Measurements from ENCODE around the gene ZBTB49.

ZBTB49 gene

DNA sequence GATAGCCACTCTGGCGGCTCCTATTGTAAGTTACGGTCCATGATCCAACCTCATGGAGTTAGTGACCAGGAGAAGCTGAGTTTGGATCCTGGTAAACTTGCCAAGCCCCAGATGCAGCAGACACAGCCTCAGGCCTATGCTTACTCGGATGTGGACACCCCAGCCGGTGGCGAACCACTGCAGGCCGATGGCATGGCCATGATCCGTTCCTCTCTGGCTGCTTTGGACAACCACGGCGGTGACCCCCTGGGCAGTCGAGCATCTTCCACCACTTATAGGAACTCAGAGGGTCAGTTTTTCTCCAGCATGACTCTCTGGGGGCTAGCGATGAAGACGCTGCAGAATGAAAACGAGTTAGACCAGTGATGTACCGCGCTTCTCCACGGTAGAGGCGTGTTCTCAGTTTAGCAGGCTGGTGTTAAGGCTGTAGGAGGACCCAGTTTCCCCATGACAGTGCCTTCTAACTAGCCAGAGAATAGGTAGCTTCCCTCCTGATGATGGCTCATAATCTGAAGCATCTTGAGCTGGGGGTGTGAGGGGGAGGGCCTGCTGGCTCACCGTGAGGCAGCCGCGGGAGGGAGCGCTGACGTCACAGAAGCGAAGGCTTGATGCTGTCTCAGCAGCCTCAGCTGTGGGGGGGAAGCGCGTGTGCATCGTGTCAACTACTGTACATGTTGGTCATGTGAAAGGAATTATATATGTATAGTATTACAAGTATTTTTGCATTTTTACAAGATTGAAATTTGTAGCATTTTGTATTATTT, 31.1 kb downstream of the ZBTB49 start:
- no peak for TF ChIP-seq PAX5 (IDR thresholded peaks at IDR 0.05; ENCODE audit: insufficient read depth, low read length, severe bottlenecking)
- FAIRE-seq (no peak), DNase-seq (ENCODE audit: insufficient read length, low spot score) (no peak)

DNA sequence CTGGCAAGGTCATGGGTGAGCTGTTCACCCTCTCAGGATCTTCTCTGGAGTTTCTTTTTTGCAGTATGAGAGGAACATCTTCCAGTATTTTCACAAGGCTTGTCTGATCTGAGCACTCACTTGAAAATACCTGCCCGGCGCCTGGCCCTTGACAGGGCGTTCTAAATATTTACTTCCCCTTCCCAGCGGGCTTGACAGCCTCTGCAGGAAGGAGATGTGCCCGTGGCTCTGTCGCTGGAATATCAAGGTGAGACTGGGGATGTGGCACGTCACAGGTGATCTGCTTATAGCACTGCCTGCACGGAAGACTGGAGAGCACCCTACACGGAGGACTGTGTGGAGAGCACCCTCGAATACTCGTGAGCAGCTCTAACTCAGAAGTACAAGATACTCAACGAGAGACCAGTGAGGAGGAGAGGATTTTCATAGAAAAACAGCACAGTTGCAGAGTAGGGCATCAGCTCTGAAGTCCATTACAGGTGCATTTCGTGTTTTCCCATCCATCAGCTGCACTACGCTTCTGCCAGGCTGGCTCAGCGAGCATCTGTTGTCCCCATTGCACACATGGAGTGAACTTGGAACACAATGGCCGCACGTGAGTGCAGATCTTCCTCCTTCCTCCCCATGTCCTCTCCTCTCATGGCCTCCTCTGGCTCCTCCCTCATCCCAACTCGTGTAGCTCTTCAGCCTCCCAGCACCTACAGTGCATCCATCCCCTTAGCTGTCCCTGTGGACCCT, 32.1 kb downstream of the ZBTB49 start:
- FAIRE-seq (no peak), DNase-seq (ENCODE audit: insufficient read length, low spot score) (no peak)
- TF ChIP-seq SPI1 (IDR thresholded peaks at IDR 0.05; ENCODE audit: low read depth, low read length): no peak
- no peak for TF ChIP-seq TAF1 (IDR thresholded peaks at IDR 0.05; ENCODE audit: low read depth, low read length)
- TF ChIP-seq PAX5 (IDR thresholded peaks at IDR 0.05; ENCODE audit: insufficient read depth, low read length, severe bottlenecking): no peak
- no peak for TF ChIP-seq POLR2A (IDR thresholded peaks at IDR 0.05; ENCODE audit: low read depth, low read length)
- no peak for TF ChIP-seq POU2F2 (IDR thresholded peaks at IDR 0.05; ENCODE audit: low read depth, low read length)
- no peak for TF ChIP-seq POLR2AphosphoS5 (IDR thresholded peaks at IDR 0.05; ENCODE audit: low read depth, low read length)

DNA sequence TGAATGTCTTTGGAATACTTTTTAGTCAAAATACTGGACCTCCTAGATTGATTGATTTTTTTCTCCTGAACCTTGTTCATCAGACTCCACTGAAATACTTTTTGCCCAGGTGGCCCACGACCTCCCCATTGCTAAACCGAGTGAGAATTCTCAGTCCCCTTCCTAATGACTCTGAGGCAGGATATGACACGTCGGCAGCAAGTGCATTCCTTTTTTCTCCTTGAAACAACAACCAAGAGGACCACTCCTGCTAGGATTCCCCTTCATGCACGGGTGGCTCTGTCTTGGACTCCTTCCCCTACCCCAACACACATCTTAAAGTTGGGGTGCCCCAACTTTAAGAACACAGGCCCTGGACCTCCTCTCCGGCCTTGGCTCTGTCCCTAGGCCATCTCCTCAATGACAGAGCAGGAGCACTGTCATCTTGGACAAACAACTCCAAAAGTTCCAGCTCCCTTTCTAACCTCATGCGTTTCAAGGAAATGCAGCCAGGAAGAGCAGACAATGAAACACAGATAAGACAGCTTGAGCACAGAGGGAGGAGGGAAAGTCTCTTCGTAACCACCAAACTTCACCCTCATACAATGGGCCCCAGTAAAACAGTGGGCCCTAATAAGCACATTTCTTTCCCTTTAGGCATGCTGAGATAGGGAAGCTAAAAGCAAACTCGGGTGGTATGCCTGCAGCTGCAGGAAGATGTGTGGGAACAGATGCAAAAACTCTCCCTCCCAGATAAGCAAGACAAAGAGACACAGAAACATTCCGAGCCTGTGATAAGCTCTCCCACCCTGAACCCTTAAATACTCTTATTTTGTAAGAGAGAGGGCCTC, 33.9 kb downstream of the ZBTB49 start:
- no peak for TF ChIP-seq SPI1 (IDR thresholded peaks at IDR 0.05; ENCODE audit: low read depth, low read length)
- DNase-seq (ENCODE audit: insufficient read length, low spot score): no peak
- no peak for FAIRE-seq

DNA sequence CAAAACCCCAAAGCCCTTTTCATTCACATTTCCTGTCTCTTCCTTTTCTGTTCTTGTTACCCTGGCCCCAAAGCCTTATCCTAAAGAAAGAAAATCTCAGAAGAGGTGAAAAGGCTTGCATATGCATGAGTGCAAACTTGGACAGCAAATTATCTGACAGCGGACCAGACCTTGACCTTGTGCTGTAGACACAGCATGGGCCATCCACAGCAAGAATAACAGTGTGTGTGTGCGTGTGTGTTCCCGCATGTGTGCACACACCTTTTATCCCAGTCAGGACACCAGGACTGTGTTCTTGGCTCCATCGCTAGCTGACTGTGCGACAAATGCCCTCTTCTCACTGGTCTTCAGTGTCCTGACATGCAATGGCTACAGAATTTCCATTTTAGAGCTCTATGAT, 35.3 kb downstream of the ZBTB49 start:
- no peak for TF ChIP-seq POLR2AphosphoS5 (IDR thresholded peaks at IDR 0.05; ENCODE audit: low read depth, low read length)
- no peak for TF ChIP-seq TAF1 (IDR thresholded peaks at IDR 0.05; ENCODE audit: low read depth, low read length)
- TF ChIP-seq SPI1 (IDR thresholded peaks at IDR 0.05; ENCODE audit: low read depth, low read length): no peak
- no peak for TF ChIP-seq POLR2A (IDR thresholded peaks at IDR 0.05; ENCODE audit: low read depth, low read length)
- no peak for TF ChIP-seq PAX5 (IDR thresholded peaks at IDR 0.05; ENCODE audit: insufficient read depth, low read length, severe bottlenecking)
- TF ChIP-seq POU2F2 (IDR thresholded peaks at IDR 0.05; ENCODE audit: low read depth, low read length): no peak
- no peak for DNase-seq (ENCODE audit: insufficient read length, low spot score)
- FAIRE-seq: no peak

DNA sequence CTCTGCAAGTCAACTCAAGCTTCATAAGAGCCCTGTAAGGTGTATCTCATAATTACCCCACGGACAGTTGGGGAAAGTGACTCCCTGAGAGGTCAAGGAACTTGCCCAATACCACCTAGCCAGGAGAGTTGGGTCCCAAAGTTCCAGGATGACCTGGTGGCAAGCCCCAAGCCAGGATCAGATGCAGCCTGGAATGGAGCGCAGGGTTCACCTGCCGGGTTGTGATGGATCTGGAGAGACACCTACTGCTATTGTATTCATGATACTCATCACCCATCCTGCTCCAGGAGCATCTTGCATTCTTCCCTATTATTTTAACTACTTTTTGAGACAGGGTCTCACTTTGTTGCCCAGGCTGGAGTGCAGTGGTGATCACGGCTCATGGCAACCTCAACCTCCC, 36.1 kb downstream of the ZBTB49 start:
- TF ChIP-seq TAF1 (IDR thresholded peaks at IDR 0.05; ENCODE audit: low read depth, low read length) (no peak), PAX5 (IDR thresholded peaks at IDR 0.05; ENCODE audit: insufficient read depth, low read length, severe bottlenecking) (no peak), POLR2A (IDR thresholded peaks at IDR 0.05; ENCODE audit: low read depth, low read length) (no peak), POU2F2 (IDR thresholded peaks at IDR 0.05; ENCODE audit: low read depth, low read length) (no peak), POLR2AphosphoS5 (IDR thresholded peaks at IDR 0.05; ENCODE audit: low read depth, low read length) (no peak), SPI1 (IDR thresholded peaks at IDR 0.05; ENCODE audit: low read depth, low read length) (no peak)

DNA sequence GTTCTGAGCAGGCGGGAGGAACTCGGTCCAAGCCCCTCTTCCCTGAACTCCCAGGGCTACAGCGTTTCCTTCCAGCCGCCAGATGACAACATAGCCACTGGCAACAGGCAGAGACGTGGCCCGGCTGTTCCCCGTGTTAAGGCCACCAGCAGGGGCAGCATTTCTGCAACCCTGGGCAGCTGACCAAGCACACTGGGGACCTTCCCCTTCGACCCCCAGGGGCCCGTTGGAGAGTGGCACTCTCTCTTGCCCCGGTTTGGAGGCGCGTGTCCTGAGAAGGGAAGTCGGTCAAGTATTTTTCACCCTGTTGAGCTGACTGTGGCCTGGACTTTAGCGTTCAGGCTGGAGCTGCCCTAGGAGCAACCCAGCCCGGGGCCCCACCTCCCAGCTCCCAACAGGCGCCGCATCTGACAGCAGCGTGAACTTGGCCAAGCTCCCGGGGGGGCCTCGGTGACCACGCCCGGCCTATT, 37.6 kb downstream of the ZBTB49 start:
- DNase-seq (ENCODE audit: insufficient read length, low spot score) (no peak), FAIRE-seq (no peak)
- TF ChIP-seq POU2F2 (IDR thresholded peaks at IDR 0.05; ENCODE audit: low read depth, low read length) (no peak), TAF1 (IDR thresholded peaks at IDR 0.05; ENCODE audit: low read depth, low read length) (no peak), PAX5 (IDR thresholded peaks at IDR 0.05; ENCODE audit: insufficient read depth, low read length, severe bottlenecking) (no peak), SPI1 (IDR thresholded peaks at IDR 0.05; ENCODE audit: low read depth, low read length) (no peak), POLR2A (IDR thresholded peaks at IDR 0.05; ENCODE audit: low read depth, low read length) (no peak), POLR2AphosphoS5 (IDR thresholded peaks at IDR 0.05; ENCODE audit: low read depth, low read length) (no peak)

More for the DNA sequence above, 36.1 kb downstream of the ZBTB49 start:
- no peak for DNase-seq (ENCODE audit: insufficient read length, low spot score)
- FAIRE-seq: no peak

DNA sequence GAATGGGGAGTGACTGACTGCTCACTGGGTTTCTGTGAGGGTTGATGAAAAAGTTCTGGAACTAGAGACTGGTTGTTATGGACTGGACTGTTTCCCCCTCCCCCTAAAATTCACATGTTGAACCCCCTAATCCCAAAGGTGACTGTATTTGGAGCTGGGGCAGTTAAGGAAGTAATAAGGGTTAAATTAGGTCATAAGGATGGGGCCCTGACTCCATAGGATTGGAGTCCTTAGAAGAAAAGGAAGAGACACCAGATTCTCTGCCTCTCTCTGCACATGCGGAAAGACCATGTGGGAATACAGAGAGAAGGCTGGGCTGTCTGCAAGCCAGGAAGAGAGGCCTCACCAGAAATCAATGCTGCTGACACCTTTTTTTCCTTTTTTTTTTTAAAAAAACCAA, 38.2 kb downstream of the ZBTB49 start:
- FAIRE-seq (no peak), DNase-seq (ENCODE audit: insufficient read length, low spot score) (no peak)
- TF ChIP-seq POU2F2 (IDR thresholded peaks at IDR 0.05; ENCODE audit: low read depth, low read length) (no peak), POLR2A (IDR thresholded peaks at IDR 0.05; ENCODE audit: low read depth, low read length) (no peak), TAF1 (IDR thresholded peaks at IDR 0.05; ENCODE audit: low read depth, low read length) (no peak), SPI1 (IDR thresholded peaks at IDR 0.05; ENCODE audit: low read depth, low read length) (no peak), PAX5 (IDR thresholded peaks at IDR 0.05; ENCODE audit: insufficient read depth, low read length, severe bottlenecking) (no peak), POLR2AphosphoS5 (IDR thresholded peaks at IDR 0.05; ENCODE audit: low read depth, low read length) (no peak)

DNA sequence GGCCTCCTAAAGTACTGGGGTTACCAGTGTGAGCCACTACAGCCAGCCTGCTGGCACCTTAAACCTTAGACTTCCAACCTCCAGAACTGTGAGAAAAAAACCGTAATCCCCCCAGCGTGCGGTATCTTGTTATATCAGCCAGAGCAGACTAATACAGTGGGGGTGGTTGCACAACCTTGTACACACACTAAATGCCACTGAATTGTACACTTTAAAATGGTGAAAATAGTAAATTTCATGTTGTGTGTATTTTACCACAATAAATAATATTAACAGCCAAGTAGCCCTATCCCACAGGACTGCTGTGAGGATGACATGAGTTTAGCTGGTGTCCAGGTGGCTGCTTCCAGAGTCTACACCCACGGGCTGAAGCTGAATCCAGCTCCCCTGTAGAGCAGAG, 38.8 kb downstream of the ZBTB49 start:
- FAIRE-seq: no peak
- no peak for DNase-seq (ENCODE audit: insufficient read length, low spot score)
- no peak for TF ChIP-seq SPI1 (IDR thresholded peaks at IDR 0.05; ENCODE audit: low read depth, low read length)
- no peak for TF ChIP-seq PAX5 (IDR thresholded peaks at IDR 0.05; ENCODE audit: insufficient read depth, low read length, severe bottlenecking)
- TF ChIP-seq POU2F2 (IDR thresholded peaks at IDR 0.05; ENCODE audit: low read depth, low read length): no peak
- TF ChIP-seq TAF1 (IDR thresholded peaks at IDR 0.05; ENCODE audit: low read depth, low read length): no peak
- no peak for TF ChIP-seq POLR2AphosphoS5 (IDR thresholded peaks at IDR 0.05; ENCODE audit: low read depth, low read length)
- TF ChIP-seq POLR2A (IDR thresholded peaks at IDR 0.05; ENCODE audit: low read depth, low read length): no peak

DNA sequence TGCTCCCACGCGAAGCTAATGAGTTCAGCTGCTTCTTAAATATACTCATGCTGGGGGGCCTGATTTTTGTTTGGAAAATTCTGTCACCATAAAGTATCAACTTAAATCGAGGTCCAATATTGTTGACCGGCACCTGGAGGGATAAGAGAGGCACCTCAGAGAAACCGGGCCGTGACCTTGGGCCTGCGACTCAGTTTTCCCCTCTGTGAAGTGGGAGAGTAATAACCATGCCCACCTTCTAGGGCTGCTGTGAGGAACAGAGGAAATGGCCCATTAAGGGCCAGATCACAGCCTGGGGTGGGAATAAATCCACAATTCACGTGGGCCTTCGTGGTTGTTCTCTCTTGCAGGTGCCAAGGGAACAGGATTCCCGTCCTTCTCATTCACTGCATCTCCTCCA, 39.4 kb downstream of the ZBTB49 start:
- FAIRE-seq: no peak

More for the DNA sequence above, 39.4 kb downstream of the ZBTB49 start:
- no peak for TF ChIP-seq POLR2A (IDR thresholded peaks at IDR 0.05; ENCODE audit: low read depth, low read length)
- no peak for TF ChIP-seq PAX5 (IDR thresholded peaks at IDR 0.05; ENCODE audit: insufficient read depth, low read length, severe bottlenecking)
- TF ChIP-seq POLR2AphosphoS5 (IDR thresholded peaks at IDR 0.05; ENCODE audit: low read depth, low read length): no peak
- TF ChIP-seq SPI1 (IDR thresholded peaks at IDR 0.05; ENCODE audit: low read depth, low read length): no peak
- TF ChIP-seq TAF1 (IDR thresholded peaks at IDR 0.05; ENCODE audit: low read depth, low read length): no peak
- no peak for TF ChIP-seq POU2F2 (IDR thresholded peaks at IDR 0.05; ENCODE audit: low read depth, low read length)
- DNase-seq (ENCODE audit: insufficient read length, low spot score): no peak

Data from GM12891 (cell line).